HuH-7.5 (cell line): ENCODE results near the gene S100A13.
"Not testable (repeated sequence)": the region's sequence is repeated elsewhere in the genome, so short reads cannot be mapped to it uniquely, and the experiment has no call there.

Experiments used
- DNase-seq: peaks from one replicate; pipeline ENCODE4 v3.0.0; 2011; ENCODE audit warnings: low spot score

The S100A13 gene

GRCh38 chr1:153648000-153648643 lies 20.8 kb upstream of the S100A13 start:
- DNase-seq = no peak

- no peak for DNase-seq
These were observed 20.0 kb upstream of the S100A13 start for GRCh38 chr1:153647346-153647714.

- no peak for DNase-seq
These were observed 19.5 kb upstream of the S100A13 start for GRCh38 chr1:153646672-153647345.

- DNase-seq = no peak
These were observed 16.5 kb upstream of the S100A13 start for GRCh38 chr1:153643816-153644215.

- DNase-seq = no peak
These were observed 15.8 kb upstream of the S100A13 start for GRCh38 chr1:153643100-153643499.

- no peak for DNase-seq
These were observed 14.9 kb upstream of the S100A13 start for GRCh38 chr1:153642161-153642560.

- DNase-seq = no peak
These were observed 13.6 kb upstream of the S100A13 start for GRCh38 chr1:153640861-153641260.

GRCh38 chr1:153640213-153640612 lies 12.9 kb upstream of the S100A13 start:
- DNase-seq = not testable (repeated sequence)

- no peak for DNase-seq
These were observed 12.0 kb upstream of the S100A13 start for GRCh38 chr1:153639280-153639679.

- DNase-seq = no peak
These were observed 11.0 kb upstream of the S100A13 start for GRCh38 chr1:153638261-153638660.

- DNase-seq = no peak
These were observed 9.0 kb upstream of the S100A13 start for GRCh38 chr1:153636312-153636711.

GRCh38 chr1:153635872-153636271 lies 8.6 kb upstream of the S100A13 start:
- no peak for DNase-seq

GRCh38 chr1:153633754-153634665 lies 6.7 kb upstream of the S100A13 start, which contains the start of gene CHTOP:
Gene CHTOP, plus strand, starts transcription at chr1:153634066. Its CDS starts 2,523 bp downstream, at chr1:153636589.
- DNase-seq = peak; percentile 93

- no peak for DNase-seq
These were observed 6.0 kb upstream of the S100A13 start for GRCh38 chr1:153633161-153633753.

GRCh38 chr1:153631047-153632022 lies 4.0 kb upstream of the S100A13 start:
- DNase-seq = no peak

- DNase-seq = no peak
These were observed 3.1 kb upstream of the S100A13 start for GRCh38 chr1:153630384-153630783.

- no peak for DNase-seq
These were observed 2.7 kb upstream of the S100A13 start for GRCh38 chr1:153629971-153630370.

GRCh38 chr1:153629343-153629665 lies 2.0 kb upstream of the S100A13 start:
- DNase-seq = no peak

GRCh38 chr1:153628638-153629342 lies 1.5 kb upstream of the S100A13 start:
- DNase-seq = no peak
